CD4-positive, alpha-beta memory T cell (primary cell): ENCODE data around the gene CCM2L. TPM values are rescaled to one million over a fixed set of nuclear protein-coding genes. Genes with fewer than 3 reads are reported as not detected.
A peak's percentile ranks its signal among the peaks of the same experiment; 100 is the strongest.

Source experiments
- CTCF ChIA-PET: fragments of 350-600 bp; sonication (Branson Sonifier 250); formaldehyde crosslinking; loops from one replicate; lab custom pipeline; 2021; ENCODE audit warnings: inconsistent platforms; ENCODE audit not compliant: partially characterized antibody; lab: Charles Lee
- POLR2A ChIA-PET: fragments of 350-600 bp; sonication (Branson Sonifier 250); formaldehyde crosslinking; loops from one replicate; lab custom pipeline; 2021; ENCODE audit not compliant: partially characterized antibody; lab: Charles Lee
- DNase-seq, 5 donors: peaks; one replicate each; pipeline versions ENCODE4 v3.0.0 to v3.0.0-alpha.2; 2020 to 2022; ENCODE audit warnings: mixed read lengths in 1 of 5
- H3K27ac ChIP-seq: one replicate; pipeline ENCODE4 v1.7.0; 2013; ENCODE audit warnings: low read depth, low read length
- H3K27me3 ChIP-seq: 2 replicates; pipeline ENCODE4 v1.7.0; 2013; ENCODE audit warnings: mild to moderate bottlenecking, low read length, moderate library complexity; ENCODE audit not compliant: insufficient read depth
- H3K36me3 ChIP-seq: 2 replicates; pipeline ENCODE4 v1.7.0; 2013; ENCODE audit warnings: mild to moderate bottlenecking, low read length, moderate library complexity; ENCODE audit not compliant: insufficient read depth
- H3K4me1 ChIP-seq: 2 replicates; pipeline ENCODE4 v1.7.0; 2013; ENCODE audit warnings: mild to moderate bottlenecking, low read length, moderate library complexity; ENCODE audit not compliant: insufficient read depth
- H3K4me3 ChIP-seq, 2 donors: one replicate each; pipeline ENCODE4 v1.7.0; 2013; ENCODE audit warnings: low read length in 2 of 2, mild to moderate bottlenecking in 1 of 2
- H3K9me3 ChIP-seq, 2 donors: one replicate each; pipeline ENCODE4 v1.7.0; 2013; ENCODE audit warnings: low read length in 2 of 2, control low read depth in 1 of 2; ENCODE audit not compliant: control insufficient read depth in 1 of 2
- H3K27ac Mint-ChIP-seq, 7 donors: one replicate each; pipeline ENCODE4 v1.8.0; 2020 to 2021; ENCODE audit warnings: mixed read lengths in 7 of 7, mild to moderate bottlenecking in 6 of 7, inconsistent platforms in 3 of 7, moderate library complexity in 3 of 7
- H3K27me3 Mint-ChIP-seq, 2 donors: one replicate each; pipeline ENCODE4 v1.8.0; 2020 to 2021; ENCODE audit warnings: mixed read lengths in 2 of 2
- H3K36me3 Mint-ChIP-seq, 2 donors: one replicate each; pipeline ENCODE4 v1.8.0; 2020 to 2021; ENCODE audit warnings: mixed read lengths in 2 of 2, inconsistent platforms in 1 of 2, mild to moderate bottlenecking in 1 of 2
- H3K4me1 Mint-ChIP-seq, 4 donors: one replicate each; pipeline ENCODE4 v1.8.0; 2020 to 2021; ENCODE audit warnings: mixed read lengths in 4 of 4, mild to moderate bottlenecking in 1 of 4
- H3K4me3 Mint-ChIP-seq, 8 donors: one replicate each; pipeline ENCODE4 v1.8.0; 2020 to 2021; ENCODE audit warnings: mixed read lengths in 8 of 8, mild to moderate bottlenecking in 7 of 8, moderate library complexity in 6 of 8, inconsistent platforms in 3 of 8
- H3K9me3 Mint-ChIP-seq, 8 donors: one replicate each; pipeline ENCODE4 v1.8.0; 2020 to 2021; ENCODE audit warnings: mixed read lengths in 8 of 8, mild to moderate bottlenecking in 5 of 8, inconsistent platforms in 3 of 8, moderate library complexity in 1 of 8
- intact Hi-C: fragments of 100-400 bp; cut with micrococcal nuclease; formaldehyde crosslinking; loops from one replicate; pipeline ENCODE4 v1.15.1; 2023
- polyA plus RNA-seq, 2 donors: library from polyadenylated mRNA; unstranded; fragments of 300-500 nt; fragmentation: Illumina TruSeq; gene quantifications; one replicate each; pipeline ENCODE4 v1.2.3, GENCODE V29; 2021
- total RNA-seq, 2 experiments: library from RNA; stranded (reverse); gene quantifications; one replicate each; pipeline ENCODE4 v1.2.3, GENCODE V29; 2021

Gene CCM2L
- total and polyA plus RNA-seq, 4 experiments from 2014 or later, result not detected

DNA sequence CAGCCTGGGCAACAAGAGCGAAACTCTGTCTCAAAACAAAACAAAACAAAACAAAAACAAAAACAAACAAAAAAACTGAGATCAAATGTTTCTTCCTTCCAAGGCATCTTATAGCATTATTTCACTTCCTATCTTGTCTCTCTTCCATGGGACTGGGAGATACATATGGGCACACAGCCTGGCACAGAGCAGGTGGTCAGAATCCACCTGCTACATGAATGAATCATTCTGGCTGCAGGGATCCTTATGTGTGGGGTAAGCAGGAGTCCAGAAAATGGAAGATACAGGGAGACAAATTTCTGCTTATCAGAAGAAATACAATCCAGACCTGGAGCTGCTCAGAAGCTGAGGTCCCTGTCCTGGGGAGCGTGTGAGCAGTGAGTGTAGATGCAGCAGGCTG, 18.2 kb upstream of the CCM2L start:
- no peak for DNase-seq
- no peak overlapping the region for H3K27ac ChIP-seq
- intact Hi-C loops, result no loop called here
- peaks cover 4% of the 10 kb centered on the region for H3K27me3 ChIP-seq
- Mint-ChIP-seq H3K4me1 (peaks cover 0 to 6% (median under 1%) of the 10 kb centered on the region in 4 donors), H3K9me3 (no peaks in the 10 kb centered on the region), H3K4me3 (no peak overlapping the region), H3K27me3 (peaks cover 23 to 26% of the 10 kb centered on the region in 2 donors), H3K36me3 (no peaks in the 10 kb centered on the region), H3K27ac (peak overlapping the region in 1 of 7 donors; percentile 60)
- ChIA-PET CTCF (no interaction called here), POLR2A (no interaction called here)
- no peaks in the 10 kb centered on the region for H3K4me1 ChIP-seq
- no peaks in the 10 kb centered on the region for H3K36me3 ChIP-seq
- no peaks in the 10 kb centered on the region for H3K9me3 ChIP-seq
- H3K4me3 ChIP-seq, result no peak overlapping the region

GRCh38 chr20:31996996-31997395, 13.2 kb upstream of the CCM2L start:
- Mint-ChIP-seq H3K27ac (no peak overlapping the region), H3K9me3 (no peaks in the 10 kb centered on the region), H3K4me1 (peaks cover 0 to 2% (median 0%) of the 10 kb centered on the region in 4 donors), H3K27me3 (peaks cover 26 to 28% of the 10 kb centered on the region in 2 donors), H3K4me3 (no peak overlapping the region), H3K36me3 (no peaks in the 10 kb centered on the region)
- no peaks in the 10 kb centered on the region for H3K36me3 ChIP-seq
- peaks cover 4% of the 10 kb centered on the region for H3K27me3 ChIP-seq
- no peaks in the 10 kb centered on the region for H3K4me1 ChIP-seq
- H3K27ac ChIP-seq, result no peak overlapping the region
- CTCF ChIA-PET, result no interaction called here
- no peaks in the 10 kb centered on the region for H3K9me3 ChIP-seq
- POLR2A ChIA-PET, result no interaction called here
- DNase-seq, result no peak
- H3K4me3 ChIP-seq, result no peak overlapping the region
- intact Hi-C loops, result no loop called here

DNA sequence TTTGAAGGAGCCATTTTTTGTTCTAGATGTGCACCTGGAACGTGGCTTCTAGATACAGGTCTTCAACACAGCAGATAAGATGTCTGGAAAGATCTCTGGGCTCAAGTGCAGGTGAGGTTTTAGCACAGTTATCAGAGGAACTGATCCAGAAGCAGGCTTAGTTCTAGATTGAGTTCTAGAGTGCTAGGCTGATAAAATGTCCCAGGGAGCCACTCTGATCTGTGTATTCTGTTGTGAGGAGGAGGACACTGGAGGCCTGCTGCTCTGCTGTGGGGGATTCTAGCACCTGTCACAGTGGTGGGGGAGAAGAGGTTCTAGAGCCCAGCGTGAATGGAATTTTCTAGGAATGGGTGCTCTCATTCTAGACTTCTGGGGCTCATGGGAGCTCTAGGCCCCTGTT, 12.0 kb upstream of the CCM2L start:
- Mint-ChIP-seq H3K27me3 (peaks cover 22 to 23% of the 10 kb centered on the region in 2 donors), H3K9me3 (no peaks in the 10 kb centered on the region), H3K4me1 (peaks cover 0 to 2% (median 0%) of the 10 kb centered on the region in 4 donors), H3K36me3 (no peaks in the 10 kb centered on the region), H3K27ac (no peak overlapping the region), H3K4me3 (no peak overlapping the region)
- Histone ChIP-seq H3K36me3 (no peaks in the 10 kb centered on the region), H3K4me1 (no peaks in the 10 kb centered on the region), H3K27me3 (peaks cover 4% of the 10 kb centered on the region), H3K9me3 (no peaks in the 10 kb centered on the region), H3K4me3 (no peak overlapping the region), H3K27ac (no peak overlapping the region)
- CTCF ChIA-PET, result no interaction called here
- DNase-seq, result no peak
- POLR2A ChIA-PET, result no interaction called here
- intact Hi-C loops, result no loop called here

DNA sequence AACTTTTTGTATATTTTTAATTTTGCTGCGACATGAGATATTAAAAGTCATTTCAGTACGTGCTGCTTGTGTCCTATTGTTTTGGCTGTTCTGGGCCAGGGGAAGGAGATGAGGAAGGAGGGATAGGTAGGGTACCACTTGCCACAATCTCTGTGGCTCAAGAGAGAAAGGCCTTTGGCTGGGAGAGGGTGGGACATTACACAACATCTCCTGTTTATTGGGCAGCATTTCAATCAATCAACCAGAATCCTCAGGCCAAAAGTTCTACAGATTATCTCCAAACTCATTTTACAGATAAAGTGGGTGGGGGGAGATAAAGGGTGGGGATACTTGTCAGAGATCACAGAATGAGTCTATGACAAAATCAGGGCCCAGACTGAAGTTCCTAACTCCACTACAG, 6.9 kb upstream of the CCM2L start:
- H3K36me3 ChIP-seq, result no peaks in the 10 kb centered on the region
- Mint-ChIP-seq H3K27me3 (peaks cover 1 to 2% of the 10 kb centered on the region in 2 donors), H3K36me3 (no peaks in the 10 kb centered on the region), H3K27ac (no peak overlapping the region), H3K4me3 (no peak overlapping the region), H3K9me3 (no peaks in the 10 kb centered on the region), H3K4me1 (no peaks in the 10 kb centered on the region)
- POLR2A ChIA-PET, result no interaction called here
- H3K27me3 ChIP-seq, result no peaks in the 10 kb centered on the region
- no peaks in the 10 kb centered on the region for H3K9me3 ChIP-seq
- CTCF ChIA-PET, result no interaction called here
- intact Hi-C loops, result no loop called here
- H3K4me3 ChIP-seq, result no peak overlapping the region
- no peak for DNase-seq
- no peak overlapping the region for H3K27ac ChIP-seq
- H3K4me1 ChIP-seq, result no peaks in the 10 kb centered on the region

DNA sequence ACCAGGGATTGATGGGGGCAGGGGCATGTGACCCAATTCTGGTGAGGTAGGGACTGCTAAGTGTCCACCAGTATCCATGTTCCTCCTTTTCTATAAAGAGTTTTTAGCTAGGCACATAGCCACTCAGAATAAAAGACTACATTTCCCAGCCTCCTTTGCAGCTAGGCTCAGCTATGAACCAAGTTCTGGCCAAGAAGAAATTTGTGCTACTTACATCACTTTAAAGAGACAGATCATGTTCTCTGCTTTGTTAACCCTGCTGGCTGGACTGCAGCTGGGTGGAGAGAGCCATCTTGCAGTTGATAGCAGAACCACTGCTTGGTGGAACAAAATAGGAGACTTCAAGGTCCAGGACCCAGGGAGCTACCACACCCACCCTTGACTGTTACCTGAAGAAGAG, 5.3 kb upstream of the CCM2L start:
- no peak for DNase-seq
- Mint-ChIP-seq H3K36me3 (no peaks in the 10 kb centered on the region), H3K4me3 (no peak overlapping the region), H3K27ac (no peak overlapping the region), H3K27me3 (peaks cover 0 to 2% of the 10 kb centered on the region in 2 donors), H3K4me1 (no peaks in the 10 kb centered on the region), H3K9me3 (no peaks in the 10 kb centered on the region)
- H3K4me1 ChIP-seq, result no peaks in the 10 kb centered on the region
- ChIA-PET CTCF (no interaction called here), POLR2A (no interaction called here)
- H3K4me3 ChIP-seq, result no peak overlapping the region
- H3K27ac ChIP-seq, result no peak overlapping the region
- intact Hi-C loops, result no loop called here
- no peaks in the 10 kb centered on the region for H3K27me3 ChIP-seq
- no peaks in the 10 kb centered on the region for H3K36me3 ChIP-seq
- H3K9me3 ChIP-seq, result no peaks in the 10 kb centered on the region

DNA sequence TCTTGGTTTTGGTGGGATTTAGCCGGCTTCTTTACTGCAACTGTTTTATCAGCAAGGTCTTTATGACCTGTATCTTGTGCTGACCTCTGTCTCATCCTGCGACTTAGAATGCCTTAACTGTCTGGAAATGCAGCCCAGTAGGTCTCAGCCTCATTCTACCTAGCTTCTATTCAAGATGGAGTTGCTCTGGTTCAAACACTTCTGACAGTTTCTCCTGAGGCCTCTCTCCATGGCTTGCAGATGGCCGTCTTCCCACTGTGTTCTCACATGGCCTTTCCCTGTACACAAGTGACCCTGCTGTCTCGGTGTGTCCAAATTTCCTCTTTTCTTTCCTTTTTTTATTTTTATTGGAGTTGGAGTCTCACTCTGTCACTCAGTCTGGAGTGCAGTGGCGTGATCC, 4.2 kb upstream of the CCM2L start:
- no peaks in the 10 kb centered on the region for H3K9me3 Mint-ChIP-seq
- peaks cover 2 to 7% of the 10 kb centered on the region in 2 donors for H3K27me3 Mint-ChIP-seq
- Histone ChIP-seq H3K9me3 (no peaks in the 10 kb centered on the region), H3K4me3 (no peak overlapping the region), H3K4me1 (no peaks in the 10 kb centered on the region), H3K36me3 (no peaks in the 10 kb centered on the region), H3K27me3 (no peaks in the 10 kb centered on the region), H3K27ac (no peak overlapping the region)
- intact Hi-C loops, result no loop called here
- H3K4me1 Mint-ChIP-seq, result no peaks in the 10 kb centered on the region
- H3K36me3 Mint-ChIP-seq, result no peaks in the 10 kb centered on the region
- no peak for DNase-seq
- CTCF ChIA-PET, result no interaction called here
- H3K4me3 Mint-ChIP-seq, result no peak overlapping the region
- POLR2A ChIA-PET, result no interaction called here
- no peak overlapping the region for H3K27ac Mint-ChIP-seq

DNA sequence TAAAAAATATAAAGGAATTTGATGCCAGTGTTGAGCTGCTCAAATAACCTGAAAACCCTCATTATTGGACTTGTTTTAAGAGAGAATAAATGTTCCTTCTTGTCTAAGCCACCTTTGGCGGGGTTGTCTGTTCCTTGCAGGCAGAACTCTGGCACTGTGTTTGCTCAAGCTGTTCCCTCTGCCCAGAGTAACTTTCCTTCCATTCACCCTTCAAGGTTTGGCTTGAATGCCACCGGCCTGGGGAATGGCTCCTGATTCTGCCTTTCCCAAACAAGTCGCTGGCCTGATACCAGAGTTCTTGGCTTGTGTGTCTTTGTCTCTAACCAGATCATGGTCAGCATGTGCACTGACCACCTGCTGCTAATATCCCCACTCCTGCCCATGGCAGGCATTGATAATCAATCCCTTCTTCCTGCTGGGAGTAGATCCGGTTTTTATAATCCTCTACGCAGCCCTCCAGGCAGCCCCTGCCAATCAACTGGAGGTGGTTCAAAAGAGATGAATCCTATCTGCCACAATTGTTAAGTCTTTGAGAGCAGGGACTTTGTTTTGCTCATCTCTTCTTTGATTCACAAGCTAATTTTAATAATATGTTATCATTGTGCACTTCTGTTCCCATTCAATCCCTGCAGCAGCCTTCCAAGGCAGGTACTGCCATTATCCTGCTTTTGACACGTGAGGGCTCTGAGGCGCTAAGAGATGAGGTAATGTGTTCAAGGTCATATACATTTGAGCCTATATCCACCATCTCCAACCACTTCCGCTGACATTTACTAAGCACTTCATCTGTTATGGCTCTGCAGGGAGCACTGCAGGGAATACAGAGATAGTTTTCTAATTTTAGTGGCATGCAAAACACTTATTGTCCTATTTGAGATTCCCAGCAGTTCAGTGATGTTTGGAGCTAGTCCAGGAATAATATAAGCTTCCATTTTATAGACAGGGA, 3.1 kb upstream of the CCM2L start:
- Mint-ChIP-seq H3K27ac (no peak overlapping the region), H3K27me3 (peaks cover 4 to 11% of the 10 kb centered on the region in 2 donors), H3K36me3 (no peaks in the 10 kb centered on the region), H3K4me3 (no peak overlapping the region), H3K4me1 (no peaks in the 10 kb centered on the region), H3K9me3 (no peaks in the 10 kb centered on the region)
- ChIA-PET CTCF (interaction anchor here (1.0 to 1.8 kb wide), 2 partner anchors 10 to 23 kb away, joined by 4 to 10 read pairs; no protein-coding TSS in a partner anchor), POLR2A (no interaction called here)
- H3K4me1 ChIP-seq, result no peaks in the 10 kb centered on the region
- H3K36me3 ChIP-seq, result no peaks in the 10 kb centered on the region
- no peak overlapping the region for H3K27ac ChIP-seq
- no peaks in the 10 kb centered on the region for H3K27me3 ChIP-seq
- H3K4me3 ChIP-seq, result no peak overlapping the region
- intact Hi-C loops, result no loop called here
- H3K9me3 ChIP-seq, result no peaks in the 10 kb centered on the region
- no peak for DNase-seq
